Measurements from ENCODE around the gene ZNF543. TPM values are rescaled to one million over a fixed set of nuclear protein-coding genes. Genes with fewer than 3 reads are reported as not detected.

ZNF543 gene
- total and polyA plus RNA-seq, 9 of the 15 experiments (the other 6 are each of a cell fraction or from before 2014, with no cell fraction given): 0.14 to 5.5 (median 2.4) TPM

DNA sequence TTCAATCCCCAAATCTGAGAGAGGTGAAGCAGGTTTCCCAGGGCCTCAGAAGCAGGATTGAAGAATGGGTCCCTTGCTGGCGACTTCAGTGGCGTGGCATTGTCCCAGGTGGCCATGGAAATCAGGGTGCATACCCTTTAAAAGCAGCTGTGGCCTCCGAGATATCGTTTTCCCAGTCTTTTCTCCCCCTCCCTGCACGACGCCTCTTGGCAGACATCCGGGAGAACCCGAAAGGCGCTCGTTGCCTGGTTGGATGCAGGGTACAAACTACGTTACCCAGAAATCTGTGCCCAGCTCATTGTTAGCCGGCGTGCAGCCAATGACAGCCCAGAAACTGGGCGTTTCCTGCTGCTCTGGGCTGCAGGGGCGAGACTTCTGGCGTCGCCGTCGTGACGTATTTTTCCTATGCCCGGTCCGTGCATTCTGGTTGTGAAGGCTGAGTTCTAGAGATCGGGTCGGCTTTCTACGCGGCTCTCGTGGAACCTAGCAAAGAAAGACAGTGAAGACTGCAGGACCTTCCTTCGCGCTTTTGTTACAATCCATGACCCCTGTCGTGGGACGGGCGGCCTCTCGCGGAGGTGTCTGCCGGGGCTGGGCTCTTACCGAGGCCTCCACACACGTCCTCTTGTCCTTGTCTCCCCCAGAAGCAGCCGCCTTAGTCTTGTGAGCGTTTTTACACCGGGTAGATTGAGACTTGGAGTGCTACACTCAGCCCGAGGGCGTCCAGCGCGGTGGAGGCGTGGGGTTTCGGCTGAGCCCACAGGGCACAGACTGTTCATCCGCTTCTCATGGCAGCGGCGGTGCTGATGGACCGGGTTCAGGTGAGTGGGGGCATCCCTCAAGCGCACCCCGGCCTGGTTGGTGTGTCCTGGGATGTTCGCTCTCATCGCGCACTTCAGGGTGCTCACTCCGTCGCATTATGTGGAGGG is 30.9 kb downstream of the ZNF543 start, which contains the start of gene ZNF304 (continued):
- TF ChIP-seq, protein P1, sequence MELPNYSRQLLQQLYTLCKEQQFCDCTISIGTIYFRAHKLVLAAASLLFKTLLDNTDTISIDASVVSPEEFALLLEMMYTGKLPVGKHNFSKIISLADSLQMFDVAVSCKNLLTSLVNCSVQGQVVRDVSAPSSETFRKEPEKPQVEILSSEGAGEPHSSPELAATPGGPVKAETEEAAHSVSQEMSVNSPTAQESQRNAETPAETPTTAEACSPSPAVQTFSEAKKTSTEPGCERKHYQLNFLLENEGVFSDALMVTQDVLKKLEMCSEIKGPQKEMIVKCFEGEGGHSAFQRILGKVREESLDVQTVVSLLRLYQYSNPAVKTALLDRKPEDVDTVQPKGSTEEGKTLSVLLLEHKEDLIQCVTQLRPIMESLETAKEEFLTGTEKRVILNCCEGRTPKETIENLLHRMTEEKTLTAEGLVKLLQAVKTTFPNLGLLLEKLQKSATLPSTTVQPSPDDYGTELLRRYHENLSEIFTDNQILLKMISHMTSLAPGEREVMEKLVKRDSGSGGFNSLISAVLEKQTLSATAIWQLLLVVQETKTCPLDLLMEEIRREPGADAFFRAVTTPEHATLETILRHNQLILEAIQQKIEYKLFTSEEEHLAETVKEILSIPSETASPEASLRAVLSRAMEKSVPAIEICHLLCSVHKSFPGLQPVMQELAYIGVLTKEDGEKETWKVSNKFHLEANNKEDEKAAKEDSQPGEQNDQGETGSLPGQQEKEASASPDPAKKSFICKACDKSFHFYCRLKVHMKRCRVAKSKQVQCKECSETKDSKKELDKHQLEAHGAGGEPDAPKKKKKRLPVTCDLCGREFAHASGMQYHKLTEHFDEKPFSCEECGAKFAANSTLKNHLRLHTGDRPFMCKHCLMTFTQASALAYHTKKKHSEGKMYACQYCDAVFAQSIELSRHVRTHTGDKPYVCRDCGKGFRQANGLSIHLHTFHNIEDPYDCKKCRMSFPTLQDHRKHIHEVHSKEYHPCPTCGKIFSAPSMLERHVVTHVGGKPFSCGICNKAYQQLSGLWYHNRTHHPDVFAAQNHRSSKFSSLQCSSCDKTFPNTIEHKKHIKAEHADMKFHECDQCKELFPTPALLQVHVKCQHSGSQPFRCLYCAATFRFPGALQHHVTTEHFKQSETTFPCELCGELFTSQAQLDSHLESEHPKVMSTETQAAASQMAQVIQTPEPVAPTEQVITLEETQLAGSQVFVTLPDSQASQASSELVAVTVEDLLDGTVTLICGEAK (IDR thresholded peaks at IDR 0.05): peak; percentile 88
- TF ChIP-seq, protein P1 (CRISPR knock-in tag; IDR thresholded peaks at IDR 0.05): no peak
- TF ChIP-seq HIVEP1 (CRISPR knock-in tag; IDR thresholded peaks at IDR 0.05) (no peak), RBBP5 (IDR thresholded peaks at IDR 0.05; ENCODE audit: borderline replicate concordance, insufficient read depth, low read length, poor library complexity, severe bottlenecking) (no peak), ZNF717 (CRISPR knock-in tag; IDR thresholded peaks at IDR 0.05) (no peak)
- TF ChIP-seq, protein P2, sequence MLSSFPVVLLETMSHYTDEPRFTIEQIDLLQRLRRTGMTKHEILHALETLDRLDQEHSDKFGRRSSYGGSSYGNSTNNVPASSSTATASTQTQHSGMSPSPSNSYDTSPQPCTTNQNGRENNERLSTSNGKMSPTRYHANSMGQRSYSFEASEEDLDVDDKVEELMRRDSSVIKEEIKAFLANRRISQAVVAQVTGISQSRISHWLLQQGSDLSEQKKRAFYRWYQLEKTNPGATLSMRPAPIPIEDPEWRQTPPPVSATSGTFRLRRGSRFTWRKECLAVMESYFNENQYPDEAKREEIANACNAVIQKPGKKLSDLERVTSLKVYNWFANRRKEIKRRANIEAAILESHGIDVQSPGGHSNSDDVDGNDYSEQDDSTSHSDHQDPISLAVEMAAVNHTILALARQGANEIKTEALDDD (IDR thresholded peaks at IDR 0.05): no peak
